ELR (cell line): ENCODE data around the gene FAM163B.

Source experiments
- DNase-seq: peaks from one replicate; pipeline ENCODE4 v3.0.0-alpha.2; 2015; ENCODE audit warnings: low read depth

Gene FAM163B

GRCh38 chr9:133581011-133581410 is 28.2 kb downstream of the FAM163B start:
- DNase-seq = no peak

GRCh38 chr9:133580419-133580738 is 28.8 kb downstream of the FAM163B start:
- no peak for DNase-seq

- no peak for DNase-seq
Observed at GRCh38 chr9:133579601-133580418, 29.4 kb downstream of the FAM163B start.

DNA sequence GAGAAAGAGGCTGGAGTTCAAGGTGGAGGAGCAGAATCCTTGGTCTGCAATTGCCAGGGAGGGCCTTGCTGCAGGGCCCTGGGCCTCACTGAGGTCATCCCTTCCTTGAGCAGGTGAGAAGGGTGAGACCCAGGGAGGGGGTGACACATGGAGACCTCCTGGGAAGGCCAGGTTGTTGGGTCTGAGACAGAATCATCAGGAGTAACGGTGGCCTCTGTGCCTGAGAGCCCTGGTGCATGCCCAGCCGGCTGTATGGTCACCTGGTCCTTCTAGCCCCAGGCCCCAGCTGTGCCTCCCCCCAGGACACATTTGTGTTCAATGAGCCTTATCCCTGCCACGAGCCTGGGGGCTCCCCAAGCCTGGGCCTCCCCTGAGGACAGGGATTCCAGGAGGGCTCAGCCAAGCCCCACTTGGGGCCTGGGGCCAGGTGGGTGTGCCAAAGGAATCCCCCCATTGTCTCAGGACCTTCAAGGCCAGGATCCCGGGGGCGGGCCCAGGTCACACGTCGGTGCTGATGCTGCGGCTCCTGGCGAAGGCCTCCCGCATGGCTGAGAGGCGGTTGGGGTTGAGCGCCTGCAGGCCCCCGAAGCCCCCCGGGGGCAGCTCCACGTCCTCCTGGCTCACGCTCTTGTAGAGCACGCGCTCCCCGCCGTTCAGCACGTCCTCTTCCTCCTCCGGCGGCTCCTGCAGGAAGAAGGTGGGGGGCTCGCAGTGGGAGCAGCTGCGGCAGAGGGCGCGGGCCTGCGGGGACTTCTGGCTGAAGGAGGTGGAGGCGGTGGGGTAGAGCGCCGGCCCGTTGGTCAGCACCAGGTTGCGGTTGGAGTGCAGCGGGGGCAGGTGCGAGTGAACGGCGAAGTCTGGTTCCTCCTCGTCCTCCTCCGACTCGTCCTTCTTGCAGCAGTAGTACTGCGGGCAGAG is 30.4 kb downstream of the FAM163B start:
- DNase-seq = no peak

DNA sequence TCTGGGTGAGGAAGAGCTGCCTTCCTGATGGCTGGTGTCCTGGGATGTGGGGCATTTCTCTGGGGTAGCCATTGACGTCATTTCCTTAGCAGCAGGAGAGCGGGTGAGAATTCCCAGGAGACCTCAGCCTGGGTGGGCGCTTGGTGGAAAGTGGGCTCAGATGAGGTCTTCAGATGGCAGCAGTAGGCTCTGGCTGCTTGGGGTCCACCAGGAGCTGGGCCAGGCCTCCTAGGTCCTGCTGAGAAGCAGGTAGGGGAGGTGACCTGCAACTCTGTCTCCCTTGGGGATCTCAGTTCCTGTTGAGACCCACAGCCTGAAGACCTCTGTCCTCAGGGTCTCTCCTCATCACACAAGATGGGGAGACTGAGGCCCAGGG is 31.5 kb downstream of the FAM163B start:
- DNase-seq = no peak

GRCh38 chr9:133576875-133577736 is 32.1 kb downstream of the FAM163B start:
- no peak for DNase-seq

DNA sequence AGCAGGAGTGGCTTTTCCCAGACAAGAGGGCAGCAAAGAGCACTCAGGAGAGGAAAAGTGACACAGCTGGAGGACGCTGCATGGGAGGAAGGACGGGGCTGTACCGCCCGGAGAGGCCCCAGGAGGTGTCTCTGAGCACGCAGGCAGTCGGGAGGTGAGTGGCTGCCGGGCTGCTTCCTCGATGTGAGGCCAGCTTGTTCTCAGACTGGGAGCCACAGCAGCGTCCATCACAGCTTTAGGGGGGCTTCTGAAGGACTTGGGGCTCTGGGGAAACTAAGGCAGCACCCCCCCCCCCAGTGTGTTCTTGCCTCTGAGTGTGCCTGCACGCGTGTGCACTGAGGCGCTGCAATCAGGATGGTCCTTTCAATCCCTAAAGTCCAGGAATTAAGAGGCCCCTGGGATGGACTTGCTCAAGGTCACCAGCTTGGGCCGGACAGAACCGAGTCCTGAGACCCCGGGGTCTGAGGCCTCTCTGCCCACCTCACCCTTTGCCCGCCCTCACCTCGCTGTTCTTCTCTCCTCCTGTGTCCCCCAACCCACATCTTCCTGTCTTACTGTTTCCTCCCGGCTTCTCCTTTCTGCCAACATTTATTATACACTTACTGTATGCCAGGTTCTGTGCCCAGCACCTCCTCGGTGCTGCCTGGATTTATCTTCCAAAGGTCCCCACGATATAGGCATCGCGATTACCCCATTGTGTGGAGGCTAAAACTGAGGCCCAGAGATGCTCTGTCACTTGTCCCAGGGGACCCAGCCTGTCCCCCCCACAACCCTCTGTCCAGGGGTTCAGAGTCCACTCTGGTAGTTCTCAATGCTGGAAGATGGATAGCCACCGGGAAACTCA is 32.9 kb downstream of the FAM163B start:
- no peak for DNase-seq

GRCh38 chr9:133575186-133576030 is 33.8 kb downstream of the FAM163B start:
- no peak for DNase-seq

- no peak for DNase-seq
Observed at GRCh38 chr9:133574771-133575170, 34.4 kb downstream of the FAM163B start.

GRCh38 chr9:133573791-133574515 is 35.2 kb downstream of the FAM163B start:
- DNase-seq = no peak

- DNase-seq = no peak
Observed at GRCh38 chr9:133572821-133573361, 36.3 kb downstream of the FAM163B start.

DNA sequence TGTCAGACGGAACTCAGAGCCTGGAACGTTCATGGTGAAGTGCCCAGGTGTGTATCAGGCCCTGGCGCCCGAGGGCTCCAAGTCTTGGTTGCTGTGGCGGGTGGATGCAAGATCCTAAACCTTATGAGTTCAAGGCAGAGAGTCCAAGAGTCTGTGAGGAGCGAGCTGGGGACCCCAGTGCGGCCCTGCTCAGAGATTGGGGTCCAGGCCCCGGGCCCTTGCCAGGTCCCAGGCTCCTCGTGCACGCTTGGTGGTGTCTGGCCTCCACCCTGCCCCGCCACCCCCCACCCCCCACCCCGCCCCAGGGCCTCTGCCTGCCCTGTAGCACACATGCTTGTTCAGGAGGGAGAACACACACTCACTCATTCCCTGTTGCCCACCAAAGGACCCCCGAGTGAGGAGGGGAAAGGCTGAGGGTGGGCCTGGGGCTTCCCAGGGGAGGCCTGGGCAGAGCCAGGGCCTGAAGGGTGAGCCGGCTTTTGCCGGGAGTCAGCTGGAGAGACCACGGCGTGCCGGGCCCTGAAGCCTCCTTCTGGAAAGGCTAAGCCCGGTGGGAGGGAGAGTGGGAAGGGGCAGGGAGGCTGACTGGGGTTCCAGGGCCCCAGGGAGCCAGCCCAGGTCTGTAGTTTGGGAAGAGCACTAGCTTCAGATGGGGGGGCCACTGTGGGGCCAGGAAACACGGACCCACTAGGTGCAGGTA is 37.1 kb downstream of the FAM163B start:
- no peak for DNase-seq

DNA sequence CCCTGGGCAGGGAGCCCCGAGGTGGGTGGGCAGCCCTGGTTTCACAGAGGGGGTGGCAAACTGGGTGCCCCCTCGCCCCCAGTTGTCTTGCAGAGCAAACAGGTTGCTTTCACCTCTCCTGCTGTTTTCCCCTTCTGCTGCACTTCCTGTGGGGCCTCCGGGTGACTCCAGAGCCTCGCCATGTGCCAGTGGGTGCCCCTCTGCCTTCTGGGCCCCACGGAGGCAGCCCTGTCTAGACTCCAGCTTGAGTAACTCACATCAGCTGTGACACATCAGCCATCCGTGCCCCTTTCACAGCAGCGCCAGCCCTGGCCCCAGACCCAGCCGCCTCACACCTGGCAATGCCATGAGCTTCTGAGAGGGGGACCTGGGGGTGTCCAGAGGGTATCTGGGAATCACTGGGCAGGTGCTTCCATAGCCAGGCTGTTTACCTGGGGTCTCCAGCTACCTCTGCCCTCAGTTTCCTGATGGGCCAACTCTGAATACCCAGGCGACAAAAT is 37.7 kb downstream of the FAM163B start:
- DNase-seq = no peak

GRCh38 chr9:133570691-133571080 is 38.5 kb downstream of the FAM163B start:
- no peak for DNase-seq

GRCh38 chr9:133569891-133570690 is 39.1 kb downstream of the FAM163B start:
- no peak for DNase-seq

DNA sequence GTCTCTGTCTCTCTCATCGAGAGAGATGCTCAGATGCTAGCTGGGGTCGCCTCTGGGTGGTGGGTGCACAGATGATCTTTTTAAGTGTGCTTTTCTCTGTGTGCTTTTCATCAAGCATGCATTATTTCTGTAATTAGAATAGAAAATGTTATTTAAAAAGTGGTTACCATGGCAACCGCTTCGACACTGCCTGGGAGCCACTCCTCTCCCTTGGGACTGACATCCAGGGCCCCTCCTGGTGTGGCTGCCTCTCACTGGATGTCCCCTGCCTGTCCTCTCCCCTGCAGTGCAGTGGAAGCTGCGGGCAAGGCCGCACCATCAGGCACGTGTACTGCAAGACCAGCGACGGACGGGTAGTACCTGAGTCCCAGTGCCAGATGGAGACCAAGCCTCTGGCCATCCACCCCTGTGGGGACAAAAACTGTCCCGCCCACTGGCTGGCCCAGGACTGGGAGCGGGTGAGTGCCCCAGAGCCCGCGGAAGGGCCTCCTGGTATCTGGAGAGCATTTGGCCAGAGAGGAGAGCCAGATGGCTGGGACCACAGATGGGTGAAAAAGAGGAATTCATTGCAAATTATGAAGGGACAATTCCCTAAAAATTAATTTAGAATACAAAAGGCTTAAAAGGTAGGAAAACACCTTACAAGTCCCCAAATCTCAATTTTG is 39.9 kb downstream of the FAM163B start:
- DNase-seq = no peak

DNA sequence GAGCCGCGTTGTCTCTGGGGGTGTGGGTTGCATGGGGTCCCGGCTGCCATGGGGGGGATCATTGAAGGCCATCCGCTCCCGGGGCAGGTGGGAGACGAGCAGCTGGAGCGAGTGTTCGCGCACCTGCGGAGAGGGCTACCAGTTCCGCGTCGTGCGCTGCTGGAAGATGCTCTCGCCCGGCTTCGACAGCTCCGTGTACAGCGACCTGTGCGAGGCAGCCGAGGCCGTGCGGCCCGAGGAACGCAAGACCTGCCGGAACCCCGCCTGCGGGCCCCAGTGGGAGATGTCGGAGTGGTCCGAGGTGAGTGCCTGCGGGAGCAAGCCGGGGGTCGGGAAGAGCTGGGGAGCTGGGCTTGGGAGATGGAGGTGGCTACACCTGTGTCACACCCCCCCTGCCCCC is 41.0 kb downstream of the FAM163B start:
- DNase-seq = no peak
